HG03457 (cell line): ENCODE data around the gene SYDE1.

Source experiments
- ATAC-seq: cut with Tn5 transposase; IDR thresholded peaks from one replicate; pipeline ENCODE4 v1.9.1; 2021; ENCODE audit warnings: moderate number of reproducible peaks; ENCODE audit not compliant: unreplicated experiment

Gene SYDE1

DNA sequence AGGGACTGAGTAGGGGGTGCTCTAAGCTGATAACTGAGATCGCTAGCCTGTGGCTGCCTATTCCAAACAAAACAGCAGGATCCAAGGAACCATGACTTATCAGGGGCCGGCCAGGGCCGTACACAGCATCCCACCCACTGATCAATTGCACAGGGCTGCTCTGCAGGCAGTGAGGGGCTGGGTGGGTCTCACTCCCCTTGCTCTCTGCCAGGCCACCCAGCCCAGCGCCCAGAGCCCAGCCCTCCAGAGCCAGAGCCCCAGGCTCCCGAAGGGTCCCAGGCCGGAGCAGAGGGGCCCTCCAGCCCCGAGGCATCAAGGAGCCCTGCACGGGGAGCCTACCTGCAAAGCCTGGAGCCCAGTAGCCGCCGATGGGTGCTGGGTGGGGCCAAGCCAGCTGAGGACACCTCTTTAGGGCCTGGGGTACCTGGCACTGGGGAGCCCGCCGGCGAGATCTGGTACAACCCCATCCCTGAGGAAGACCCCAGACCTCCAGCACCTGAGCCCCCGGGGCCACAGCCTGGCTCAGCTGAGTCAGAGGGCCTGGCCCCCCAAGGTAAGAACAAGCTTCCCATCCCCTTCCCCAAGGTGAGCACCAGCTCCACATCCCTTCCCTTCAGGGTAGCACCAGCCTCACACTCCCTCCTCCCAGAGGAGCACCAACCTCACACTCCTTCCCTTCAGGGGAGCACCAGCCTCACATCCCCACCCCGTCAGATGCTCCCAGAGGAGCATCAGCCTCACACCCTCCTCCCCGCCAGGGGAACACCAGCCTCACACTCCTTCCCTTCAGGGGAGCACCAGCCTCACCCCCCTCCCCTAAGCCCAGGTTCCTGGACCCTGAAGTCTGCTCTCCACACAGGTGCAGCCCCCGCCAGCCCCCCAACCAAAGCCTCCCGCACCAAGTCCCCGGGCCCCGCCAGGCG lies 1.9 kb downstream of the SYDE1 start:
- no peak for ATAC-seq

DNA sequence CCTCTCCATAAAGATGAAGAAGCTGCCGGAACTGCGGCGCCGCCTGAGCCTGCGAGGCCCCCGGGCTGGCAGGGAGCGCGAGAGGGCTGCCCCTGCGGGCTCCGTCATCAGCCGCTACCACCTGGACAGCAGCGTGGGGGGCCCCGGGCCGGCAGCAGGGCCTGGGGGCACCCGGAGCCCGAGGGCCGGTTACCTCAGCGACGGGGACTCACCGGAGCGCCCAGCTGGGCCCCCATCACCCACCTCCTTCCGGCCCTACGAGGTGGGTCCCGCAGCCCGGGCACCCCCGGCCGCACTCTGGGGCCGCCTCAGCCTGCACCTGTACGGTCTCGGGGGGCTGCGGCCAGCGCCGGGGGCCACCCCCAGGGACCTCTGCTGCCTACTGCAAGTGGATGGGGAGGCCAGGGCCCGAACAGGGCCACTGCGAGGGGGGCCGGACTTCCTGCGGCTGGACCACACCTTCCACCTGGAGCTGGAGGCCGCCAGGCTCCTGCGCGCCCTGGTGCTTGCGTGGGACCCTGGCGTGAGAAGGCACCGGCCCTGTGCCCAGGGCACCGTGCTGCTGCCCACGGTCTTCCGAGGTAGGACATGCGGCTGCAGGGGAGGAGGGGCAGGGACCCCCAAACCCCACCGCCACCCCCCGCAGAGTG lies 2.7 kb downstream of the SYDE1 start:
- ATAC-seq = no peak

DNA sequence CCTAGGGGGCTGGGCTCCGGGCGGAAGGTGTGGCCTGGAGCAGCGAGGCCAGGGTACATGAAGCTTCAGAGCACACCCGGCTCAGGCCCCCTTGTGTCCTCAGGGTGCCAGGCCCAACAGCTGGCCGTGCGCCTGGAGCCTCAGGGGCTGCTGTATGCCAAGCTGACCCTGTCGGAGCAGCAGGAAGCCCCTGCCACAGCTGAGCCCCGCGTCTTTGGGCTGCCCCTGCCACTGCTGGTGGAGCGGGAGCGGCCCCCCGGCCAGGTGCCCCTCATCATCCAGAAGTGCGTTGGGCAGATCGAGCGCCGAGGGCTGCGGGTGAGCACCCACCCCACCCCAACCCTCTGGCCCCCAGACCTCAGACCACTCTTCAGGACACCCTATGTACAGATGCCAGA lies 3.2 kb downstream of the SYDE1 start:
- ATAC-seq = no peak

- no peak for ATAC-seq
Measured at GRCh38 chr19:15111758-15112157, 4.6 kb downstream of the SYDE1 start.

GRCh38 chr19:15112385-15112784 lies 5.2 kb downstream of the SYDE1 start:
- no peak for ATAC-seq

GRCh38 chr19:15113245-15114152 lies 6.3 kb downstream of the SYDE1 start:
- no peak for ATAC-seq

DNA sequence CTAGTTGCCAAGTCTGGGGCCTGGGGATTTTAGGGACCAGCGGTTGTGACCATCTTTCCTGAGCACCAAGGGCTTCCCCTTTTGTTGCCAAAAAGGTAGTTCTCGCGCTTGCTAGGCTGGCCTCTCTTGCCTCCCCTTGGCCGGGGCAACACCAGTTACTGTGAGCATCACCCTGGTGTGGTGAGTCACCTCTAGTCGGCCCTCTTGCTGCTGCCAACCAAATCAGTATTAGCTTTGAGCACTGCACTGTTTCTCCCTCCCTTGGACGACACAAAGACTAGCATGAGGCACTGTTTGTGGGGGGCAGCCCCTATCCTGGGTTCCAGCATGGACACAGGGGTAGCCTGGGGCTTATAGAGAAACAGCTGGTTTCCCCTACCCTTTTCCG lies 6.9 kb downstream of the SYDE1 start:
- no peak for ATAC-seq

DNA sequence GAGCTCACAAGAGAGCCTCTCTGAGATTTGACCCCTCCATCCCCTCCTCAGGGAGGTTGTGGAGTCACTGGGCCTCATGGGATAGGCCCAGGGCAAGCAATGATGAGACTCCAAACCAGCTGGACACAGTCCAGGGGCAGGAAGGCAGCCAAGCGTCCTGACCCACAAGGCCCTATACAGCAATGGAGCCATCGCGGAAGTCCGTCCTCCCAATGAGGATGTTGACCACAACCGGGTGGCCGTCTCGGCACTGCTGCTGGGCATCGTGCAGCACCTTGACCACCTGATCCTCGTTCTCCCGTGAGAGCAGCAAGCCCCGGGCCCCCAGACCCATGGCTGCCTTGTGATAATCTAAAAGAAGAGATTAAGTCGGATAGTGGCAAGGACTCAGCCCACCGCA lies 7.9 kb downstream of the SYDE1 start:
- no peak for ATAC-seq

DNA sequence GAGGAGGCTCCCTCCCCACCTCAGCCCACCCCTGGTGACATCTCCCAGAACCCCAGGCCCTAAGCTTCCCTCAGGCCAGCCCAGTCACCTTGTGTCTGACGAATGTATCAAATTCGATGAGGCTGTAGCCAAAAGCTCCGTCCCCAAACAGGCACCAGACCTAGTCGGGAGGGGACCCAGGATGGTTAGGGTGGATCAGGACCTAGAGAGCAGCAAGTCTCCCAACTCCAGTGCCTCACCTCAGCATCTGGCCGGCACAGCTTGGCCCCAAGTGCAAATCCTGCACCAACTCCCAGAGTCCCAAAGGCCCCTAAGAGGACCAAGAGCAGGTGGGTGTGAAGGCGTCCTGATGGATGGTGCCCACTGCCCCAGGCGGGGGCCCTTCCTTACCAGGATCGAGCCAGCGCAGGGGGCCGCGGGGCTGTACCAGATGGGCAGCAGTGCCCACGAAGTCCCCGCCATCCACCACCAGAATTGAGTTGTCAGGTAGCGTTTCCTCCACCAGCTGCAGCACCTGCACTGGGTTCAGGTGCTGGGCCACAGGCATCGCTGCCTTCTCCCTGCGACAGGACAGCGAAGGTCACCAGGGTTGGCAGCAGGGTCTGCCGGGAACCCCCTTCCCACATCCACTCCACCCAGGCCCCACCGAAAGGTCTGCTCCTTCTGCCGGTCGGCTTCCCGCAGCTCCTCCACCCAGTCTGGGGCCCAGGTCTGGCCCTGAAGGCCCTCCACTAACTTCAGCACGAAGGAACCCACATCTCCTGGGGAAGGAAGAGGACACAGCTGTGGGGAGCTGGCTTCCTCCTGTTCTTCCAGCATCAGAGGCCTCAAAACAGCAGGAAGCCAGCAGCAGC lies 8.8 kb downstream of the SYDE1 start:
- no peak for ATAC-seq

- ATAC-seq = no peak
Measured at GRCh38 chr19:15116856-15117255, 9.7 kb downstream of the SYDE1 start.

- ATAC-seq = no peak
Measured at GRCh38 chr19:15118248-15118647, 11.0 kb downstream of the SYDE1 start.

GRCh38 chr19:15118789-15119494 lies 11.7 kb downstream of the SYDE1 start:
- ATAC-seq = no peak

DNA sequence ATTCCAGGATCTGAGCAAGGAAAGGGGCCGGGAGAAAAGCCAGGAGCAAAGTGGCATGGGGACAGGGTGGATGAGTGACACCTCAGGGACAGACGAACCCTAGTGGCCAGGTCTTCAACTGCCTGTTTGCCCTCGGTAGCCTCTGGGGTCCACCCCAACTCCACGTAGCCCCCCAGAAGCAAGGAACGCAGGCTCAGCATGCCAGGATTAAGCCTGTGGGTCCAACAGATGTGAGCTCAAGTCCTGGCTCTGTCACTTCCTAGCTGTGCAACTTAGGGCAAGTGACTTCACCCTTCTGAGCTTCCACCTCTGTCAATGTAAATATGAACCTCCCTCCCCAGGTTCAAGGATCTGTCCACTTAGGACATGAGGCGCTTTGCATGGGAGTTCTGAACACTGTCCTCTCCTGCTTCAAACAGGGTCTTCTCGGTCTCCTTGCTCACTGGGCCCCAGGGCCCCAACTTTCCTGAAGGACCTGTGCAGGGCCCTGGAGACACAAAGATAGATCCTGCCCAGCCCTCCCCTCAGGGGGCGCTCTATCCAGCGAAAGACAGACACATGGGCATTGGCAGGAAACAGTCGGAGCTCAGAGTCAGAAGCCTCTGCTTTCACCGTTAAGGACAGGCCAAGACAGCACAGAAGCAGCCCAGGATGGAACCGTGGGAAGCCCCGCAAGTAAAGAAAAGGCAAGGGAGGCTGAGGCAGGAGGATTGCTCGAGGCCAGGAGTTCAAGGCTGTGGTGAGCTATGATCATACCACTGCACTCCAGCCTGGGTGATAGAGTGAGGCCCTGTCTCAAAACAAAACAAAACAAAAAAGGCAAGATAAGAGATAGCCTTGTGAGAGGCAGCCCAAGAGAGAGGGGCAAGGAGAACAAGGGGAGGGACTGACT lies 13.2 kb downstream of the SYDE1 start:
- no peak for ATAC-seq

- no peak for ATAC-seq
Measured at GRCh38 chr19:15122331-15123030, 15.3 kb downstream of the SYDE1 start.

DNA sequence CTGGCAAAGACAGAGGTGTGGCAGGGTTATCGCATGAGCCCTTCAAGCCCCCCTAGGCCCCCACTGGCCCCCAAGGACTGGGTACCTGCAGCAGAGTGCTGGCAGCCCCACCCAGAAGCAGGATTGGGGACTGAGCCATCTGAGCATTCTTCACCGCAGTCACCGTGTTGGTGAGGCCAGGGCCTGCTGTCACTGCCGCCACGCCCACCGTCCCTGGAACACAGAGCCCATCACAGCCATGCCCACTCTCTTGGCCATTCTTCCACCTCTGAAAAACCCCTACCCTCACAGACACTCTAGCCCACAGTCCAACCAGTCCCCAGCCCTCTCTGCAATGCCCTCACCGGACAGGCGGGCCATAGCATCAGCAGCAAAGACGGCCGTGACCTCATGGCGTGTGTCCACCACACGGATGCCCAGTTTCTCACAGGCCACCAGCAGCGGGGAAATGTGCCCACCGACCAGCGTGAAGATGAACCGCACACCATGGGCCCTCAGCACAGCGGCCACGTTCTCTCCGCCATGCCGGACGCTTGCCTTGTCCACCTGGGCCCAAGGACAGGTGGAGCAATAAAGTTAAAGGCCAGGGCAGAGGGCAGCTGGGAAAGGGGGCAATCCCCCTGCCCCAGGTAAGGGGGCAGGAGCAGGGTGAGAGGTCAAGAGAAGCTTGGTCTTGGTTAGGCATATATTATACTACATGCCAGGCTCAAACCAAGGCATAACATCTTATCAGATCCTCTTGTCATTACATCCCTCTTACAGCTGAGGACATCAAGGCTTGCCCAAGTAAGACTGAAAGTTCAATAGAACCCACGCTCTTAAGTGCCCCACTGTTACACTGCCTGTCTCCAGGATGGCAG lies 16.1 kb downstream of the SYDE1 start:
- no peak for ATAC-seq

DNA sequence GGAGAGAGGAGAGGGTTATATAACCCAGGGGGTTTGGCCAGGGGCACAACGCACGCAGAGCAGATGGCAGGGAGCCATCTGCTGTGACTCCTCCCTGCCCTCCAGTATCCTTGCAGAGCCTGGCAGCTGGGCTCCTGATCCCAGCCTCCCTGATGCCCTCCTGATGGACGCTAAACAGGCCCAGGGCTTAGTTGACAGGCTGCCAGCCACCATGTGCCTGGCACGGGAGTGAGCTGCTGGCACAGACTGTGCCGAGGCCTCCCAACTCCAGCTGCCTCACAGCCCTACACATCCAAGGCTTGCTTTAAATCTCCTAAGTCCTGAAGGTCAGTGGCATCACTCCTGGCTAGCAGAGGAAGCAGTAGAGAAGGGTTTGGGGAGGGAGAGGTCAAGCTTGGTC lies 16.7 kb downstream of the SYDE1 start:
- ATAC-seq = no peak

- ATAC-seq = no peak
Measured at GRCh38 chr19:15124572-15125231, 17.5 kb downstream of the SYDE1 start.
